Activated CD4-positive, alpha-beta T cell treated with anti-CD3 and anti-CD28 coated beads, Interleukin-10, Interleukin-2, amounts not matched to agents 100 ng/mL and 50 ng/mL, durations not matched to agents 16 hours and 8 hours (primary cell): ENCODE measurements around the gene HS3ST6.
"Not testable (repeated sequence)": the region's sequence is repeated elsewhere in the genome, so short reads cannot be mapped to it uniquely, and the experiment has no call there.

Experiments
- DNase-seq: peaks from one replicate; pipeline ENCODE4 v3.0.0-alpha.2; 2020

Gene HS3ST6

GRCh38 chr16:1918351-1919326 lies at the start of gene HS3ST6:
Gene HS3ST6 (minus strand): TSS chr16:1918415. CDS start chr16:1918323, 92 bp downstream.
- DNase-seq: no peak

GRCh38 chr16:1966460-1966859 lies 48.2 kb upstream of the HS3ST6 start, which contains the start of gene RNF151:
Gene RNF151 (plus strand): TSS chr16:1966856. CDS start chr16:1966882, 26 bp downstream.
- no peak for DNase-seq

GRCh38 chr16:1965396-1966001 lies 47.3 kb upstream of the HS3ST6 start:
- peak; percentile 27 for DNase-seq

- DNase-seq: peak; percentile 99
Observed at GRCh38 chr16:1964506-1965395, 46.5 kb upstream of the HS3ST6 start, which contains the start of gene RPS2. Gene RPS2 (minus strand): TSS chr16:1964826. CDS start chr16:1964625, 201 bp downstream.

- peak; percentile 56 for DNase-seq
Observed at GRCh38 chr16:1963806-1964505, 45.7 kb upstream of the HS3ST6 start.

GRCh38 chr16:1962161-1963153 lies 44.2 kb upstream of the HS3ST6 start:
- DNase-seq: not testable (repeated sequence)

- peak; percentile 69 for DNase-seq
Observed at GRCh38 chr16:1961651-1962067, 43.4 kb upstream of the HS3ST6 start.

- DNase-seq: peak; percentile 76
Observed at GRCh38 chr16:1960665-1961630, 42.7 kb upstream of the HS3ST6 start.

GRCh38 chr16:1959269-1960039 lies 41.2 kb upstream of the HS3ST6 start, which contains the start of gene NDUFB10:
Gene NDUFB10 (plus strand): TSS chr16:1959538. CDS start chr16:1959625, 87 bp downstream.
- DNase-seq: peak; percentile 96

- DNase-seq: no peak
Observed at GRCh38 chr16:1958715-1959268, 40.6 kb upstream of the HS3ST6 start.

GRCh38 chr16:1958143-1958491 lies 39.9 kb upstream of the HS3ST6 start:
- DNase-seq: not testable (repeated sequence)

GRCh38 chr16:1957434-1958142 lies 39.4 kb upstream of the HS3ST6 start:
- not testable (repeated sequence) for DNase-seq

- DNase-seq: no peak
Observed at GRCh38 chr16:1953734-1954133, 35.5 kb upstream of the HS3ST6 start.

GRCh38 chr16:1950559-1950958 lies 32.3 kb upstream of the HS3ST6 start:
- no peak for DNase-seq

GRCh38 chr16:1950047-1950446 lies 31.8 kb upstream of the HS3ST6 start:
- DNase-seq: no peak

- DNase-seq: no peak
Observed at GRCh38 chr16:1949507-1949906, 31.3 kb upstream of the HS3ST6 start.

- DNase-seq: no peak
Observed at GRCh38 chr16:1947369-1947670, 29.1 kb upstream of the HS3ST6 start.
